NOMO-1 treated with dmso at 0.1 percent for 144 hours (cell line): ENCODE results near the gene SLC15A5.

Experiments used
- DNase-seq: peaks from one replicate; lab custom pipeline; 2025; ENCODE audit not compliant: unreplicated experiment; lab: John Stamatoyannopoulos, UW

The SLC15A5 gene

DNA sequence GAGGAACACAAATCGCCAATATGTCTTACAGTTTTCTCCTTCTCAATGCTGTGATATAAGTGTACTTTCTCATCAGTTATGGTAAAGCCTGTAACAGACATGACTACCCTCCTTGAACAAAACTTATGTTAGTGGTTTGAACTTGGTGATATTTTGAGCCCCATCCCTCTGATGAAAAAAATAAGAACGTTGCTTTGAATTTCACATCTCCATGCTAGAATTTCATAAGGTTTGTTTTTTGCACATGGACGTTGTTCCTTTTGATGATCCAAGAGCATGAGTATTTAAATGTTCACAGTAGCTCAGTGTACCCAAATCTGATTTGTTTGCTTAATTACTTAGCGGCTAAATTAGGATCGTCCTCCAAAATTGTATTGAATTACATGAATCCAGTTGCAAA lies at the start of gene SLC15A5:
SLC15A5 (minus strand) TSS at position 101 of the 400 bp plus-strand sequence; CDS start at position 101, 0 bp downstream.
- no peak for DNase-seq

GRCh38 chr12:16325426-16325825 lies 47.9 kb upstream of the SLC15A5 start:
- no peak for DNase-seq

- DNase-seq, result no peak
Observed at GRCh38 chr12:16324772-16325171, 47.3 kb upstream of the SLC15A5 start.

DNA sequence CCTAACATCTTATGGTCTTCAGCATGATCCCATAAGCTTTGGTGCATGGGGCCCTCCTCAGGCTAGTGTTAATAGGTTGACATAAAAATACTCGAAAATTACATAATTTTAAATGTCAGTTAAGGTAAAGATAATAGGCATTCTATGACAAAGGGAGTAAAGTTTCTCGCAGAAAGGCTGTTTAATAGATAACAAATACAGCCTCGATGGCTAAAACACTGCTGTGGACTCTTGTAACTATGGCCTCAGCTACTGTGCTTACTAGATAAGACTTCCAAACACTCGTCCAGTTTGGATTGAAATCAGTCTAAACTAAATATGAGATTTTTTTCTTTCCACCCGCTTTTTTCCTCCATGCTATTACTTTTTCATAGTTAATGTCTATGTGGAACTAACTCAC lies 46.8 kb upstream of the SLC15A5 start:
- DNase-seq, result no peak

DNA sequence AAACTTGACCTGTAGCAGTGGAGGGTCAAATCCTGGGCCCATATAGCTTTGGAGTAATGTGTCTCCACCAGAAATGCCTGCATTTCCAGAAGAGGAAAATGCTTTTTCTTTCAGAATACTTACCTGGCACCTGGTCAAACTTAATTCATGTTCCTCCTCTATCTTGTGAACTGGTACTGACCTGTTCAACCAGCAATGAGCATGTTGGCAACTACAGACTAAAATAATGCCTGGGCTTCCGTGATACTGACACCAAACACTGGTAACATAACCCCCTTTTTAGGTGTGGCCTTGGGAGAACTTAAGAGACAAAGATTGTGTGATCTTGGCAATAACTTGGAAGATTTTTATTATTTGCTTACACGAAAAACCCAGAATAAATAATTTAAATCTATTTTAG lies 46.2 kb upstream of the SLC15A5 start:
- no peak for DNase-seq

GRCh38 chr12:16323010-16323409 lies 45.5 kb upstream of the SLC15A5 start:
- DNase-seq, result no peak

DNA sequence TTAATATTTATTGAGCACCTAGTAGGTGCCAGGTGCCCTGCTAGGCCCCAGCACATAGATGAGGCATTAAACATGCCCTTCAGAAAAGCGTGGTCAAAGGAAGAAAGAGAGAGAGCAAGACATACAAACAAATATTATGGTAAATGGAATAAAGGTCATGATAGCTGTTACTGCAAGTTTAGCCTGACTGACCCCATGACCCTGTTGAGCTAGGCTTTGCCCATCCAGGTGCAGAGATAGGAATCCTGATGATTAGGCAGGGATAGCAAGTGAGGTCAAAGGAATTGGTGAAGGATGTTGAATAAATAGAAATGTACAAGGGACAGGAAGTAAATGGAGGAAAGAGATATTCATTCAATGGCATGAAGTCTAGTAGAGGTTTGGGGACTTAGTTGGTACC lies 33.4 kb upstream of the SLC15A5 start:
- no peak for DNase-seq

- DNase-seq, result no peak
Observed at GRCh38 chr12:16307856-16308475, 30.5 kb upstream of the SLC15A5 start.

DNA sequence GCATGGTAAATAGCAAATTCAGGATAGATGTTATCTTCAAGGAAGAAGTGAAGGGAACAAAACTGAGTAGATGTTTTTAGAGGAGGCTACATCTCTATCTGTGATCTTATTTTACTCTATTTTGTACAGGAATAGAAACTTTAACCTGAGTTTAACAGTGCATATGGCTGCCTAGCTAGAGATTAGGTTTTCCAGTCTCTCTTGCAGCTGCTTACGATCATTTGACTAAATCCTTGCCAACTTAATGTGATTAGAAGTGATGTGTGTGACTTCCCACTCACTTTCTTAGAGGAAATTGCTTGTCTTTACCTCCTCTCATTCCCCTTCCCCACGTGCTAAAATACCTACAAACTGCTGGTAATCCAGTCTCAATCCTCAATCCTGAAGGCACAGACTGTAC lies 26.5 kb upstream of the SLC15A5 start:
- DNase-seq, result no peak

DNA sequence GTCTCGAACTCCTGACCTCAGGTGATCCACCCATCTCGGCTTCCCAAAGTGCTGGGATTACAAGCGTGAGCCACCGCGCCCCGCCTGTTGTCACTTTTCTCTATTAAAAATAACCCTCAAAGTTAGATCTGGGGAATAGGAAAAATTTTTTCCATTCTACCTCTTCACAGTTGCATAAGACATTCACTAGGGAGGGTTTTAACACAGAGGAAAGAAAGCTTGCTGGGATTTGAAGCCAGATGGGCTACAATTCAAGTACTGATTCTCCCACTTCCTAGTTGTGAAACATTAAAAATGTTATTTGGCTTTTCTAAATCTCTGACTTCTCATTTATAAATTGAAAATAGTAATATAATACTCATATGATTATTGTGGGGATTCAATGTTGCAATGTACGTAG lies 23.3 kb upstream of the SLC15A5 start:
- DNase-seq, result no peak

GRCh38 chr12:16300122-16300521 lies 22.6 kb upstream of the SLC15A5 start:
- DNase-seq, result no peak

DNA sequence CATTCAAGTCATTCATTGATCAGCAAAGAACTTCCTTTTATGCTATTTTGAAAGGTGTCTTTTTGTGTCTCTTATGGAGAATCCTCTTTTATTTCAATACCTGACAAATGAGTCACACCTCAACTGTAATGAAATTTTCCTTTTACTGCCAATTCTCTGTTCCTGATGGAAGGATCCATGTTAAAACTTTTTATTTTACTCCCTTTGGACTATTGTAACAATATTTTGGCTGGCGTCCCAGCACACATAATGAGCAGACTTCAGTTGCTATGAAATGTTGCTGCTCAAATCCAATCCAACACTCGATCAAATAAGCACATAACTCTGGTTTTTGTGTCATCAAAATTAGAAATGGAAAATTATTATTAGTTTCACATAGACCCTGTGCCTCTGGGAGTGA lies 21.9 kb upstream of the SLC15A5 start:
- DNase-seq, result no peak

GRCh38 chr12:16297521-16297920 lies 20.0 kb upstream of the SLC15A5 start:
- no peak for DNase-seq

DNA sequence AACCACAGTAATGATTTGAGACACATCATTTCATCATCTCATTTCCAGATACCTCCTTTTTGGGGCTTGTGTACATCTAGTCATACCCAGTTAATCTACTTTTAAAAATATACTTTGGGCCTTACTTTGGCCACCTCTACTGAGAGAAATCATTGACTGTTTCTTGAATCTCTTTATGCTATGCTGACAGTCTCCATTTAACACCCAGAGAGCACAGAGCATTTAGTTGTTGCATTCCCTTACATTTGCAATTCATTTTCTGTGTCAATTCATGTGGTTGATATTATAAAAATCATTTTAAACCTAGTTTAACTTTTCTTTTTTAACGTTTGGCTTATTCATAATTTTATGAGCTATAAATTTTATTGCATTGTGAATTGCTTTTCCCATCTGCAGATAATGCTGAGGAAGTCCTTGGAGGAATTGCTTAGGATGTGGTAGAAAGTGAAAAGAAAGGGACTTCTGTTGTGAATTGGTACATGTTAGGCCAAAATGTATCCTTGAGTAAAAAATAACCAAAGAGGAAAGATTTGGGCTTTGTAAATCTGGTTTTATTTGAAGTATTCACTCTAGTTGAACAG lies 17.0 kb upstream of the SLC15A5 start:
- DNase-seq, result no peak

DNA sequence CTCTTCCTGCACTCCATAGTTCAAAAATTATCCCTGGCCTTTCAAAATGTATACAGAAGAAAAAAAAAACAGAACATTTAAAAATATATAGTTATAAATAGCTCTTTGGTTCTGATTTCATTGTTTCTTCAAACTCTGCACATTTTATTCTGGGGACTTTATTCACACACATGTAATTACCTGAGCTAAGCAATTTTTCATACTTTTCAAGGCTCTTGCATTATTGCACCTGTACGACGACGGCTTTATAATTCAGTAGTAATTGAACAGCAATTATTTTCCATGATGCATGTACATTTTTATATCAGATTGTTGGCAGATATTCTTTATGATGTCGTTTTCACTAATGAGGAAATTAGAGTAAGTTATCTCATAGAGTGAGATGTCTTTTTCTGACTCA lies 13.5 kb upstream of the SLC15A5 start:
- no peak for DNase-seq

GRCh38 chr12:16285586-16285985 lies 8.1 kb upstream of the SLC15A5 start:
- DNase-seq, result no peak

- no peak for DNase-seq
Observed at GRCh38 chr12:16282978-16283377, 5.5 kb upstream of the SLC15A5 start.

GRCh38 chr12:16282081-16282480 lies 4.6 kb upstream of the SLC15A5 start:
- DNase-seq, result no peak

- no peak for DNase-seq
Observed at GRCh38 chr12:16281157-16281556, 3.7 kb upstream of the SLC15A5 start.

- no peak for DNase-seq
Observed at GRCh38 chr12:16272222-16272621, 5.3 kb downstream of the SLC15A5 start.

GRCh38 chr12:16271062-16271461 lies 6.4 kb downstream of the SLC15A5 start:
- DNase-seq, result no peak

DNA sequence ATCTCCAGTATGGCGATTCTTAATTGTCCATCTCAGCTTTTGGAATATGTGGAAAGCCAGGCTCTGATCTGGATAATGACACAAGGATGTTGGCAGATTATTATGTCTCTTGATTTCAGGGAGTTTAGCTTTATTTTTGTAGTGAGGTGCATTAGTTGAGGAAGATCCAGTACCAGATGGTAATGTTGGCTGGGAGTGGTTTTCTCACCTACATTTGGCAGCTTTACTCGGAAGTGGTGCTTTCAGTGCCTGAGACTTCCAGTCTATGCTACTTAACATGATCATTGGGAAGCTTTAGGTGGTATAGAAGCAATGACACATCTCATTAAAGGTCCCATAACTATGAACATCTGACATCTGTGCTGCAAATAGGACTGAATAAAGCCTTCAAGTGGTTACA lies 7.5 kb downstream of the SLC15A5 start:
- DNase-seq, result no peak

DNA sequence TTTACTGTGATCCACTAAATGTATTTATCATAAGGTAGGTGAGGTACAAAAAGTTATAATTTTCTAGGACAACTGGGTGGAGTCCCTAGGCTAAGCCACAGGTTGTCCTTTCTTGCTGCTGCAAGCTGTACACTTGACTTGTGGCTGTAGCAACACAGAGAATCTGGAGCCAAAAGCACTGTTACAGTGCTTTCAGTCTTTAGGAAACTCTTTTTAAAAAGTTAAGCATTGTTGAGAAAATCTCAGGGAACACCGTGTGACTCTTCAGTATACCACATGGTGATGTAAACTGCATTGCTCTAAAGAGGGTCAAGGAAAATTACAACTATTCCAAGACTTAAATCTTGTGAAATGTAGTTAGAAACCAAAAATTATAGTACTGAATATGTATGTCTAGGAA lies 11.4 kb downstream of the SLC15A5 start:
- no peak for DNase-seq
